LNCaP clone FGC (cell line): ENCODE data around the gene SPDYC.
A peak's percentile ranks its signal among the peaks of the same experiment; 100 is the strongest.
"Not testable (repeated sequence)": the region's sequence is repeated elsewhere in the genome, so short reads cannot be mapped to it uniquely, and the experiment has no call there.

ENCODE experiments used
- DNase-seq: peaks from one replicate; pipeline ENCODE4 v3.0.0-alpha.2; 2011; ENCODE audit warnings: low read depth
- H3K4me3 ChIP-seq: 2 replicates; pipeline ENCODE4 v1.5.1; 2011; ENCODE audit warnings: mild to moderate bottlenecking, low read depth, low read length, control low read depth
- CTCF ChIP-seq: IDR thresholded peaks from 2 replicates; pipeline ENCODE4 v1.5.1; 2012; ENCODE audit warnings: mild to moderate bottlenecking; ENCODE audit not compliant: control insufficient read depth, insufficient read depth; ENCODE audit errors: extremely low read depth

Gene SPDYC

GRCh38 chr11:65148657-65149056 is 21.4 kb upstream of the SPDYC start:
- DNase-seq: no peak
- no peak for TF ChIP-seq CTCF

GRCh38 chr11:65150131-65150508 is 19.9 kb upstream of the SPDYC start:
- DNase-seq: not testable (repeated sequence)

More at GRCh38 chr11:65148657-65149056, 21.4 kb upstream of the SPDYC start:
- no peak overlapping the region for H3K4me3 ChIP-seq

GRCh38 chr11:65150509-65151299 is 19.3 kb upstream of the SPDYC start:
- no peak overlapping the region for H3K4me3 ChIP-seq
- peak; percentile 54 for DNase-seq
- no peak for TF ChIP-seq CTCF

More at GRCh38 chr11:65150131-65150508, 19.9 kb upstream of the SPDYC start:
- H3K4me3 ChIP-seq: not testable (repeated sequence)

- TF ChIP-seq CTCF: no peak
- no peak for DNase-seq
- no peak overlapping the region for H3K4me3 ChIP-seq
Measured at GRCh38 chr11:65151331-65151899, 18.6 kb upstream of the SPDYC start.

GRCh38 chr11:65152122-65152521 is 17.9 kb upstream of the SPDYC start:
- no peak for TF ChIP-seq CTCF
- DNase-seq: no peak
- no peak overlapping the region for H3K4me3 ChIP-seq

- H3K4me3 ChIP-seq: no peak overlapping the region
- TF ChIP-seq CTCF: no peak
- DNase-seq: no peak
Measured at GRCh38 chr11:65156256-65156655, 13.8 kb upstream of the SPDYC start.

GRCh38 chr11:65156926-65157325 is 13.1 kb upstream of the SPDYC start:
- H3K4me3 ChIP-seq: no peak overlapping the region
- no peak for DNase-seq
- TF ChIP-seq CTCF: no peak
